Measurements from ENCODE around the gene ABRACL. TPM values are rescaled to one million over a fixed set of nuclear protein-coding genes. Genes with fewer than 3 reads are reported as not detected.

The ABRACL gene
- total and polyA plus RNA-seq, 2 experiments from 2014 or later = 134 to 516 TPM

- no peak for TF ChIP-seq REST (IDR thresholded peaks at IDR 0.05; ENCODE audit: unreplicated experiment)
- TF ChIP-seq STAT1 (IDR thresholded peaks at IDR 0.05; ENCODE audit: unreplicated experiment) = no peak
- no peak for TF ChIP-seq ZNF114 (CRISPR knock-in tag; IDR thresholded peaks at IDR 0.05)
- no peak for TF ChIP-seq POLR2AphosphoS5 (IDR thresholded peaks at IDR 0.05; ENCODE audit: low read depth)
- no peak for TF ChIP-seq EZH2phosphoT487 (IDR thresholded peaks at IDR 0.05; ENCODE audit: unreplicated experiment)
- no peak for TF ChIP-seq ETS1 (IDR thresholded peaks at IDR 0.05)
- no peak for TF ChIP-seq CREB1 (CRISPR knock-in tag; IDR thresholded peaks at IDR 0.05; ENCODE audit: low read depth)
- TF ChIP-seq CTCF (conservative IDR thresholded peaks at IDR 0.05; ENCODE audit: low read depth in 2 of 2) = no peak
- TF ChIP-seq ZNF331 (CRISPR knock-in tag; IDR thresholded peaks at IDR 0.05; ENCODE audit: low read depth) = no peak
- TF ChIP-seq NANOG (IDR thresholded peaks at IDR 0.05; ENCODE audit: borderline replicate concordance) = no peak
These were observed 27.2 kb downstream of the ABRACL start (continued) for GRCh38 chr6:139055709-139056108.

GRCh38 chr6:139058029-139058428, 29.5 kb downstream of the ABRACL start:
- Mint-ChIP-seq H3K9me3 (no peaks in the 10 kb centered on the region), H3K27me3 (ENCODE audit: insufficient read depth, low read depth, poor library complexity) (peaks cover 3% of the 10 kb centered on the region), H3K36me3 (ENCODE audit: low read depth) (no peaks in the 10 kb centered on the region), H3K4me1 (no peaks in the 10 kb centered on the region), H3K27ac (no peak overlapping the region), H3K4me3 (no peak overlapping the region)
- no peaks in the 10 kb centered on the region for H3K27me3 ChIP-seq (ENCODE audit: insufficient read depth)
- ATAC-seq = no peak
- H3F3A ChIP-seq (replicated peaks; ENCODE audit: low read depth) = no peaks in the 10 kb centered on the region
- no peak for DNase-seq (ENCODE audit: low spot score)
- H3K27ac ChIP-seq (ENCODE audit: low read depth) = no peak overlapping the region
- H3K79me2 ChIP-seq (replicated peaks; ENCODE audit: insufficient read depth) = no peaks in the 10 kb centered on the region
- H3K4me1 ChIP-seq (ENCODE audit: insufficient read depth) = no peaks in the 10 kb centered on the region
- no peaks in the 10 kb centered on the region for H3K36me3 ChIP-seq (ENCODE audit: insufficient read depth)
- H3K9me2 ChIP-seq (ENCODE audit: insufficient read depth) = no peaks in the 10 kb centered on the region
- H3K4me2 ChIP-seq = no peak overlapping the region
- TF ChIP-seq STAT1 (IDR thresholded peaks at IDR 0.05; ENCODE audit: unreplicated experiment) (no peak), CREB1 (CRISPR knock-in tag; IDR thresholded peaks at IDR 0.05; ENCODE audit: low read depth) (no peak), CTCF (conservative IDR thresholded peaks at IDR 0.05; ENCODE audit: low read depth in 2 of 2) (no peak), ZNF114 (CRISPR knock-in tag; IDR thresholded peaks at IDR 0.05) (no peak), EZH2 (IDR thresholded peaks at IDR 0.05; ENCODE audit: low read depth, unreplicated experiment) (no peak), REST (IDR thresholded peaks at IDR 0.05; ENCODE audit: unreplicated experiment) (no peak)
- H2AFZ ChIP-seq = no peak overlapping the region
- H4K20me1 ChIP-seq (replicated peaks; ENCODE audit: insufficient read depth) = no peaks in the 10 kb centered on the region
- no peak overlapping the region for H3K4me3 ChIP-seq

Data from GM23338 (cell line).